HepG2 (cell line): ENCODE measurements around the gene TNFAIP3. TPM values are rescaled to one million over a fixed set of nuclear protein-coding genes. Genes with fewer than 3 reads are reported as not detected.

Experiments used
- ATAC-seq: fragments of 200-7000 bp; cut with Tn5 transposase; 3 replicates; pipeline ENCODE4 v1.9.1; 2020; ENCODE audit warnings: mild to moderate bottlenecking, moderate library complexity
- BruUV-seq: library from RNA; stranded (reverse); fragments of 400-500 nt; replicated peaks from 2 replicates; lab custom pipeline; 2021; lab: Mats Ljungman, UMichigan
- CTCF ChIA-PET: fragments of 300-600 bp; formaldehyde crosslinking; extraction: SDS; loops from one replicate; lab custom pipeline; 2021; ENCODE audit warnings: low total read pairs, inconsistent platforms, low intra/inter-chr PET ratio; lab: Yijun Ruan, JAX
- POLR2A ChIA-PET: fragments of 350-600 bp; sonication (Branson Sonifier 250); formaldehyde crosslinking; loops from one replicate; lab custom pipeline; 2020; ENCODE audit warnings: antibody characterized with exemption, inconsistent platforms; lab: Yijun Ruan, JAX
- DNase-seq: peaks from one replicate; pipeline ENCODE4 v3.0.0-alpha.2; 2015; ENCODE audit warnings: low spot score
- FAIRE-seq: peaks from 3 replicates; lab custom pipeline; 2011; peaks lifted over from hg19 to GRCh38; lab: Jason Lieb, UNC
- H2AFZ ChIP-seq: one replicate; pipeline ENCODE4 v1.6.1; 2011; ENCODE audit warnings: low read length, inconsistent platforms
- H3K27ac ChIP-seq: fragments of 300-600 bp; 3 replicates; pipeline ENCODE4 v1.8.0; 2011; ENCODE audit warnings: mixed run types, mild to moderate bottlenecking, mixed read lengths, low read length, inconsistent platforms; ENCODE audit not compliant: insufficient read depth; ENCODE audit errors: extremely low read length
- H3K27me3 ChIP-seq, 2 experiments: fragments of 200-600 bp in 1 of 2; 2 replicates in 1 of 2; 3 replicates in 1 of 2; pipeline versions ENCODE4 v1.6.0 to v1.8.0; 2011; ENCODE audit warnings: low read length in 2 of 2, mild to moderate bottlenecking in 2 of 2, moderate library complexity in 2 of 2, inconsistent platforms in 1 of 2; ENCODE audit not compliant: insufficient read depth in 2 of 2, control insufficient read depth in 1 of 2
- H3K36me3 ChIP-seq, 2 experiments: fragments of 200-600 bp in 1 of 2; replicated peaks in 1 of 2; 2 replicates in 1 of 2; 3 replicates in 1 of 2; pipeline versions ENCODE4 v1.5.1 to v1.8.0; 2011; ENCODE audit warnings: low read length in 2 of 2, inconsistent platforms in 1 of 2; ENCODE audit not compliant: insufficient read depth in 2 of 2, control insufficient read depth in 1 of 2
- H3K4me1 ChIP-seq: 2 replicates; pipeline ENCODE4 v1.5.1; 2012; ENCODE audit warnings: low read length, inconsistent platforms; ENCODE audit not compliant: insufficient read depth
- H3K4me2 ChIP-seq: 2 replicates; pipeline ENCODE4 v1.6.0; 2011; ENCODE audit warnings: low read depth, low read length, inconsistent platforms
- H3K4me3 ChIP-seq, 3 experiments: fragments of 200-600 bp in 1 of 3; sonication (generic), shearing (Covaris generic) in 1 of 3; replicated peaks in 1 of 3; 2 replicates each; pipeline ENCODE4 v1.5.1; 2011 to 2016; ENCODE audit warnings: low read length in 3 of 3, inconsistent platforms in 2 of 3, low read depth in 2 of 3, mild to moderate bottlenecking in 2 of 3, control low read depth in 1 of 3, mixed read lengths in 1 of 3; ENCODE audit not compliant: insufficient read depth in 1 of 3
- H3K79me2 ChIP-seq: one replicate; pipeline ENCODE4 v1.6.1; 2011; ENCODE audit warnings: low read length, inconsistent platforms; ENCODE audit not compliant: insufficient read depth
- H3K9ac ChIP-seq: 2 replicates; pipeline ENCODE4 v1.6.0; 2011; ENCODE audit warnings: mild to moderate bottlenecking, low read depth, low read length, inconsistent platforms; ENCODE audit not compliant: insufficient read depth
- H3K9me3 ChIP-seq: 2 replicates; pipeline ENCODE4 v1.5.1; 2012; ENCODE audit warnings: mild to moderate bottlenecking, low read length
- H4K20me1 ChIP-seq: 2 replicates; pipeline ENCODE4 v1.6.0; 2011; ENCODE audit warnings: inconsistent platforms, mild to moderate bottlenecking, low read length, moderate library complexity; ENCODE audit not compliant: insufficient read depth
- AGO2 ChIP-seq: fragments of 200-400 bp; formaldehyde crosslinking; optimal IDR thresholded peaks from 2 replicates; pipeline ENCODE3; 2017; ENCODE audit warnings: mild to moderate bottlenecking, low read depth, low read length, moderate library complexity
- MAFK ChIP-seq, 2 experiments: IDR thresholded peaks in 1 of 2; conservative IDR thresholded peaks in 1 of 2; 2 replicates each; pipeline ENCODE4 v1.6.1; 2011; ENCODE audit warnings: improper control_type of control experiment in 2 of 2, low read length in 2 of 2
- MBD4 ChIP-seq: IDR thresholded peaks from 2 replicates; pipeline ENCODE4 v1.6.1; 2012; ENCODE audit warnings: low read length, inconsistent platforms, borderline replicate concordance
- PATZ1 ChIP-seq: sonication (generic); formaldehyde crosslinking; IDR thresholded peaks from 2 replicates; pipeline ENCODE4 v1.4.0; 2020; ENCODE audit warnings: missing genetic modification reagents
- POLR2AphosphoS5 ChIP-seq: IDR thresholded peaks from 2 replicates; pipeline ENCODE4 v1.6.1; 2012; ENCODE audit warnings: low read depth, low read length
- RAD51 ChIP-seq: fragments of 450-650 bp; IDR thresholded peaks from 2 replicates; pipeline ENCODE4 v1.6.1; 2016; ENCODE audit warnings: borderline replicate concordance
- RBFOX2 ChIP-seq: fragments of 200-400 bp; formaldehyde crosslinking; IDR thresholded peaks from 2 replicates; pipeline ENCODE4 v1.6.1; 2017; ENCODE audit warnings: low read depth, mild to moderate bottlenecking, low read length
- TCF7 ChIP-seq: sonication (generic); IDR thresholded peaks from 2 replicates; pipeline ENCODE4 v1.6.1; 2016; ENCODE audit warnings: antibody characterized with exemption, low read depth
- THAP11 ChIP-seq: IDR thresholded peaks from 2 replicates; pipeline ENCODE4 v1.6.1; 2016; ENCODE audit warnings: missing biosample characterization, missing genetic modification reagents
- TP53 ChIP-seq: sonication (generic); formaldehyde crosslinking; conservative IDR thresholded peaks from 2 replicates; pipeline ENCODE4 v1.4.0; 2020; ENCODE audit warnings: missing genetic modification reagents
- YEATS4 ChIP-seq: sonication (generic); formaldehyde crosslinking; IDR thresholded peaks from 2 replicates; pipeline ENCODE4 v1.4.0; 2020; ENCODE audit warnings: missing genetic modification reagents, borderline replicate concordance
- ZC3H4 ChIP-seq: sonication (generic); formaldehyde crosslinking; IDR thresholded peaks from 2 replicates; pipeline ENCODE4 v1.4.0; 2020; ENCODE audit warnings: missing genetic modification reagents, borderline replicate concordance
- WGBS: methylation state at CpG from one replicate; pipeline ENCODE4 v1.1.6; 2017; ENCODE audit warnings: low lambda C conversion rate; 5-methylcytosine and 5-hydroxymethylcytosine counted together
- in situ Hi-C: cut with HindIII; loops from 2 replicates; pipeline ENCODE4 v1.10.0; 2017; ENCODE audit warnings: low pct_unique_long_range_greater_than_20kb; ENCODE audit not compliant: extremely low pct_ligation_motif_present
- intact Hi-C: fragments of 100-400 bp; cut with micrococcal nuclease; formaldehyde crosslinking; loops from one replicate; pipeline ENCODE4 v1.10.0; 2022; ENCODE audit not compliant: unreplicated experiment
- polyA plus RNA-seq, 8 experiments: library from polyadenylated mRNA; depleted of rRNA in 3 of 8; stranded (reverse) in 7 of 8; unstranded in 1 of 8; fragments of >200 nt; fragmentation: Illumina TruSeq in 4 of 8; extraction: Trizol in 4 of 8; gene quantifications; 2 replicates each; pipeline versions ENCODE4 v1.2.1 to v1.2.3, GENCODE V29; 2011 to 2016; ENCODE audit warnings: low read depth in 4 of 8, missing spikeins in 1 of 8, mixed read lengths in 1 of 8; ENCODE audit not compliant: insufficient read depth in 1 of 8
- total RNA-seq, 5 experiments: library from RNA; depleted of rRNA; stranded (reverse); fragments of >200 nt; fragmentation: Illumina TruSeq; extraction: Trizol; gene quantifications; 2 replicates each; pipeline ENCODE4 v1.2.3, GENCODE V29; 2016; ENCODE audit warnings: low read depth in 1 of 5

Gene TNFAIP3
- total and polyA plus RNA-seq, 2 of the 13 experiments (the other 11 are each of a cell fraction or from before 2014, with no cell fraction given), result 28.2 to 47.1 TPM

DNA sequence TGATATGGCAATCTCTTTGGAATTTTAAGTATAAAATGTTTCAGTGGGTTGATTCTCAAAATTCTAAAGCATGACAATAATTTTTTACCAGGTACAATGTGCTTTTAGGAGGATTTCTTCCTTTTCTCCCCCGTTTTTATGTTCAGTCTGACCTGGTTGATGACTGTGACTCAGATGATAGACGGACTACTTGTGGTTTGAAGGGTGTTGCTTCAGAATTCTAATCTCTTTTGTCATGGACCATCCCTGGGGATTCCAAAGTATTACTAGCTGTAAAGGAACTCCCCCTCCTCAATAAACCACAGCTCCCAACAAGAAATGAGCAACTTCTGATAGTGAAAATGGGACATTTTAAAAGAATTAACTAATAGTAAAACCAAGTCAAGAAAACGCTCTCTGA is 34.9 kb upstream of the TNFAIP3 start (continued):
- no peak for TF ChIP-seq PATZ1 (CRISPR knock-in tag)
- no peak for TF ChIP-seq RBFOX2
- no peak for TF ChIP-seq AGO2
- no peak for TF ChIP-seq TCF7
- TF ChIP-seq MBD4, result no peak
- no peak for TF ChIP-seq RAD51
- no peak for TF ChIP-seq TP53
- TF ChIP-seq ZC3H4 (CRISPR knock-in tag), result no peak
- no peak for TF ChIP-seq POLR2AphosphoS5

DNA sequence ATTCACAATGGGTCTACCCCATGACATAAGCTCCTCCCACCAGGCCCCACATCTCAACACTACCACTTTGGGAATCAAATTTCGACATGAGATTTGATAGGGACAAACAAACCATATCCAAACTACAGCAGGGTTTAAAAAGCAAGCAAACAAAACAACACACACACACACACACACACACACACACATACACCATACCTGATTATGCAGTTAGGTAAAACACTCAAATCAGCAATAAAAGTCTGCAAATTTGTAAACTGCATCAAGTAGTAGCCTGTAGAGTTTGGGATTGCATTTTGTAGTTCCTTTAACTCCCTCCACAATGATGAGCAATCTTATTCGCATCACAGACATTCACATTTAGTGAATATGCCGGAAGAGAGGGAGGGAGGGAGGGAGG is 32.6 kb upstream of the TNFAIP3 start:
- Histone ChIP-seq H3K27ac (no peak overlapping the region), H3K79me2 (no peaks in the 10 kb centered on the region), H3K9me3 (no peaks in the 10 kb centered on the region), H4K20me1 (no peaks in the 10 kb centered on the region), H3K36me3 (no peaks in the 10 kb centered on the region), H2AFZ (no peak overlapping the region), H3K27me3 (no peaks in the 10 kb centered on the region; a peak in 1 of 5 replicates), H3K4me3 (no peak overlapping the region), H3K9ac (no peak overlapping the region), H3K4me1 (peaks cover 23% of the 10 kb centered on the region), H3K4me2 (no peak overlapping the region)
- no TSS peak for BruUV-seq
- TF ChIP-seq YEATS4 (CRISPR knock-in tag), result no peak
- 0 out of 4 replicates have a peak, but pooled peaks of 1 of the 2 experiments have one; percentile 21 for TF ChIP-seq MAFK (conservative IDR thresholded peaks at IDR 0.05 in 1 of 2, IDR thresholded peaks at IDR 0.05 in 1 of 2; ENCODE audit: low read length in 2 of 2)
- TF ChIP-seq THAP11 (CRISPR knock-in tag), result no peak
- ChIA-PET CTCF (no interaction called here), POLR2A (no interaction called here)
- DNase-seq (no peak), ATAC-seq (no peak), FAIRE-seq (no peak)
- WGBS, result 59% methylated on average over 3 of the region's 3 CpGs
- in situ Hi-C loops (no loop called here), intact Hi-C loops (no loop called here)
